IPS-15b (cell line): ENCODE results near the gene LRRC31.

ENCODE experiments used
- H3K27me3 ChIP-seq: one replicate; pipeline ENCODE4 v1.6.1; 2013; ENCODE audit warnings: low read length; ENCODE audit not compliant: control insufficient read depth, insufficient read depth
- H3K36me3 ChIP-seq: one replicate; pipeline ENCODE4 v1.6.1; 2013; ENCODE audit warnings: low read length; ENCODE audit not compliant: control insufficient read depth, insufficient read depth
- H3K4me1 ChIP-seq: one replicate; pipeline ENCODE4 v1.6.1; 2013; ENCODE audit warnings: mild to moderate bottlenecking, low read length; ENCODE audit not compliant: control insufficient read depth, insufficient read depth
- H3K4me3 ChIP-seq: one replicate; pipeline ENCODE4 v1.5.1; 2013; ENCODE audit warnings: low read depth, low read length
- H3K9ac ChIP-seq: one replicate; pipeline ENCODE4 v1.6.1; 2013; ENCODE audit warnings: low read depth, mild to moderate bottlenecking, low read length
- H3K9me3 ChIP-seq: one replicate; pipeline ENCODE4 v1.6.1; 2013; ENCODE audit warnings: mild to moderate bottlenecking, low read length; ENCODE audit not compliant: control insufficient read depth, insufficient read depth

The LRRC31 gene

DNA sequence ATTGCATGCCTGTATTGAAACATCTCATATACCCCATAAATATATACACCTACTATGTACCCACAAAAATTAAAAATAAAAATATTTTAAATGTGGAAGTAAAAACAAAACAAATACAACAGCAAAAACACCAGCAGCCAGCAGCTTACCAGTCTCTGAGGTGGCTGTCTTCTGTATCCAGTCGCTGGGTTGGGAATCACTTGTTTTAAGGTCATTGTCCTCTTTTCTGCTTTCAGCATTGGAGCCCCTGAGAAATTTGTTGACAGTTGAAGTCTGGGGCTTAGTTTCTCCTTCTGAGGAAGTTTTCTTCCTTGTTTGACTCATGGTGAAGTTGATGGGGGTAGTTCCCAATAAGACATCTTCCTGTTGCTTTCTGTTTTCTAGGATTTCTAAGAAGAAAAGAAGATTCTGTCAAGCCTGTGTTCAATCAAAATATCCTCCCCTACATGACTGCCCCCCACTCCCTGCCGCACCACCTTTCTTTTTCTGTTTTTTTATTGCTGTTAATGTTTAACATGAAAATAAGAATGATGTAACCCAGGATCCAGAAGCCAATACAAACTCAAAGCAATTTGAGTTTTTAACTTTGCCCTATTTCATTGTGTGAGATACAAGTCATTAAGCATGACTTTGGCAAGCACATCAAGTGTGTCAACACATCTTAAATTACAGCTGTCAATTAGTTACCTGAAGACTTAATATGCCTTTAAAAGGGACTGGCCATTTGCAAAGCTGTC lies at the start of gene LRRC31:
Gene LRRC31 (minus strand): TSS at position 452 of the 737 bp plus-strand sequence. CDS start 128 bp downstream, at position 324.
- H3K9ac ChIP-seq: no peak within 1 kb of the TSS
- H3K36me3 ChIP-seq: no peaks in the 10 kb centered on the region
- H3K9me3 ChIP-seq: no peaks in the 10 kb centered on the region
- no peaks in the 10 kb centered on the region for H3K27me3 ChIP-seq
- H3K4me3 ChIP-seq: no peak within 1 kb of the TSS
- peaks cover 3% of the 10 kb centered on the region for H3K4me1 ChIP-seq

DNA sequence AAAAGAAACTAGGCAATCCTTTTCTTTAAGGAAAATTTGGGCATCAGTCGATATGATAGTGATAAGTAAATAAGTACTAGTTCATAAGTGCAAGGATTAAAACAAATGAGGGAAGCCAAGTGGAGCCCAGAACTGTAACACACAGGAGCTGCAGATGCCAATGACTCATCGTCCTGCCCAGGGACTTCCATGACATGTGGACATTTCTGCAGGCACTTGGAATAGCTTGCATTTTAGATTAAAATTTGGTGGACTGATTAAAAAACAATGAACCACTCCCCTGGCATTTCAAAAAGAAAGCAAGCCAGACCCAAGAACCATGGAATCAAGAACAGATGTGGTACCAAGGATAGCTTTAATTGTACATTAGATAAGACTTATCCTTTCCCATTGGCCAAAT lies 44.6 kb upstream of the LRRC31 start:
- Histone ChIP-seq H3K4me1 (no peaks in the 10 kb centered on the region), H3K9ac (no peak overlapping the region), H3K9me3 (no peaks in the 10 kb centered on the region), H3K4me3 (no peak overlapping the region), H3K36me3 (no peaks in the 10 kb centered on the region), H3K27me3 (no peaks in the 10 kb centered on the region)

DNA sequence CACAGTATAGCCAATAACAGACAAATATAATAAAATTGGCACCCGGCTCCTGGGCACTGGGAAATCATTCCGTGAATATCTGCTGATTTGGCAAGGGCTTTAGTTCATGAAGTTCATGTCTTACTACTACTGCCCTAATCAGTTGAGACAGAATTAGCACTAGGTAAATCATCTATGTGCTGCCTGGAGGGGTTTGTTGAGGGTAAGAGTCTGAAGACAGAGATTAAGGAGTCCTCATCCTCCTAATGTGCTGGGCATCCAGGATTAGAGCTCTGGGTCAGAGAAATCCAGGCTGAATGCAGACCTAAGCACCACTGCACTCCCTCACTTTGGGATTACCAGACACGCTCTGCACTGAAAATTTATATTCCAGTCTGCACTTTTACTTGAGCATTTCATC lies 43.6 kb upstream of the LRRC31 start:
- Histone ChIP-seq H3K4me3 (no peak overlapping the region), H3K9me3 (no peaks in the 10 kb centered on the region), H3K9ac (no peak overlapping the region), H3K36me3 (no peaks in the 10 kb centered on the region), H3K4me1 (no peaks in the 10 kb centered on the region), H3K27me3 (no peaks in the 10 kb centered on the region)

DNA sequence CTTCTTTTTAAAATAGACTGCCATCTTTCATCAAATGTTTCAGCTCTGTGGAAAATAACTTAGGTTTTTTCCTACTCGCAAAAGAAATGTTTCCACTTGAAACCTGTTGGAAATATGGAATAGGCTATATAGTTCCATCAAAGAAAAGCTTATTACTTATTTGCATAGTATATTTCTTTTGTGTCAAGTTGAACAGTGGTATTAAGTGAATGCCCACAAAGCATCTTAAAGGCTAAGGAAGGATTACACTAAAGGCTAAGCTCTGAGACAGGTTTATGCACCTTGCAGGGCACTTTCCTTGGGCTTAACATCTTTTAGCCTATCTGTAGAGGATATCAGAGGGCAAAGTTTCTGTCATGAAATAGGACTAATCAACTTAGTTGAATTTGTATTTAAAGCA lies 41.5 kb upstream of the LRRC31 start, which contains the start of gene SAMD7:
Gene SAMD7 (plus strand): TSS at position 301 of the 400 bp plus-strand sequence. CDS start 7,927 bp downstream, outside the sequence.
- Histone ChIP-seq H3K36me3 (no peaks in the 10 kb centered on the region), H3K27me3 (no peaks in the 10 kb centered on the region), H3K9me3 (no peaks in the 10 kb centered on the region), H3K4me3 (no peak within 1 kb of the TSS), H3K9ac (no peak within 1 kb of the TSS), H3K4me1 (no peaks in the 10 kb centered on the region)

DNA sequence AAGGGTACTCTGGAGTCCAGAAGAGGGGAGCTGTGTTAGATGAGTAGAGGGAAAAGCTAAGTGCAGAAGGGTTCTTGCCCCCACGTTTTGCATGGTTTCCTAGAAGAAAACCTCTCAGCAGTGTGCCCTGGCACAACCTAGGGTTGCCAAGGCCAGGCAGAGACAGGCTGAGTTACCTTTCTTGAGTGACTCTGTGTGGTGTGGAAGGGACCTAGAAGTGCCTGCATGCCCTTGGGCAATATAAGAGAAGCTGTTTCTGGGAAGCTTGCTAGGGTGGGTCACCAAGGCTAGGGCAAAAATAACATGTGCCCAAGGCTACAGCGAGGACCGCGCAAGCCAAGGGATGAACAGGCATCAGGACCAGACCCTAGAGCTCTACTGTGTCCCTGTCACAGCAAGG lies 38.2 kb upstream of the LRRC31 start:
- no peaks in the 10 kb centered on the region for H3K27me3 ChIP-seq
- H3K4me1 ChIP-seq: no peaks in the 10 kb centered on the region
- no peaks in the 10 kb centered on the region for H3K36me3 ChIP-seq
- no peaks in the 10 kb centered on the region for H3K9me3 ChIP-seq
- no peak overlapping the region for H3K9ac ChIP-seq
- no peak overlapping the region for H3K4me3 ChIP-seq

DNA sequence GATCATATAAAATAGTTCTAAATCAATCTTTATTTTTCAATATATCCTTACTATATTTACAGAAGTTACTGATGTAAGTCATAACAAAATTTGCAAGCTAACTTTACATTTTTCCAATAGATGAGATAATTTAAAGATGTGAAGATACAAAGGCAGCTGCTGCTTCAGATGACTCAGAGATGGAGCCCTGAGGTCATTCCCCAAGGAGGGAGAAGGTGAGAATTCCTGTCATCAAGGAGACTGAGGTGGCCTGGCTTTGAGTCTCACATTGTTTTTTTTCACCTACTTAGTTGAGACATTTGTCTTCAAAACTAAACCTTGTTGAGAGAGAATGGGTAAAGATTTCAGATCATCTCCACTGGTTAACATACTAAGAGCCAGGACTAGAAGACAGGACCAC lies 37.7 kb upstream of the LRRC31 start:
- no peak overlapping the region for H3K9ac ChIP-seq
- H3K27me3 ChIP-seq: no peaks in the 10 kb centered on the region
- H3K4me3 ChIP-seq: no peak overlapping the region
- H3K36me3 ChIP-seq: no peaks in the 10 kb centered on the region
- no peaks in the 10 kb centered on the region for H3K4me1 ChIP-seq
- no peaks in the 10 kb centered on the region for H3K9me3 ChIP-seq

DNA sequence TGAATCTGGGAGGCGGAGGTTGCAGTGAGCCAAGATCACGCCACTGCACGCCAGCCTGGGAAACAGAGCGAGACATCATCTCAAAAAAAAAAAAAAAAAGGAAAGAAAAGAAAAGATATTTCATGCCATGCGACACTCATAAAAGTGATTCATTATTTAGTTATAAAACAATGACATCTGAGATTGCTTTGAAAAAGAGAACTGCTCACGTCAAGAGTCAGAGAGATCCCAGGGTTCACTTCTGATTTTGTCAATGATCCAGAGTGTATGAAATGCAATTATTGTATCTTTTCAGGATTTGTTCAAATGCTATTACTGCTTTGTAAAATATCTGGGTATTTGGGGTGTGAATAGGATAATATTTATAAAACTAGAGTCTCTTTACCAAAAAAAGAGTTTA lies 35.7 kb upstream of the LRRC31 start:
- Histone ChIP-seq H3K4me1 (no peaks in the 10 kb centered on the region), H3K9me3 (no peaks in the 10 kb centered on the region), H3K9ac (no peak overlapping the region), H3K4me3 (no peak overlapping the region), H3K27me3 (no peaks in the 10 kb centered on the region), H3K36me3 (no peaks in the 10 kb centered on the region)

DNA sequence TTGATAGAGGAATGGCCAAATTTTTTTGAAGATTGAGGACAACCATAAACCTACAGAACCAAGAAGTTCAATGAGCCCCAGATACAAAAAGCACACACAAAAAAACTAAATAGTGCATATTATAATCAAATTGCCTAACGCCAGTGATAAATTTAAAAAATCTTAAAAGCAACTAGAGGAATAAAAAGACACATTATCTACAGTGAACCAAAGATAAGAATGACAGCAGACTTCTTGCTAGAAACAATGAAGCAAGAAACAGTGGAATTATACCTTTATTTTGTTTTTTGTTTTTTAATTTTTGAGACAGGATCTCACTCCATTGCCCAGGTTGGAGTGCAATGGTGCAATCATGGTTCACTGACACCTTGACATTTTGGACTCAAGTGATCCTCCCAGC lies 31.7 kb upstream of the LRRC31 start:
- H3K9me3 ChIP-seq: no peaks in the 10 kb centered on the region
- H3K4me1 ChIP-seq: no peaks in the 10 kb centered on the region
- H3K27me3 ChIP-seq: no peaks in the 10 kb centered on the region
- H3K4me3 ChIP-seq: no peak overlapping the region
- H3K9ac ChIP-seq: no peak overlapping the region
- no peaks in the 10 kb centered on the region for H3K36me3 ChIP-seq

DNA sequence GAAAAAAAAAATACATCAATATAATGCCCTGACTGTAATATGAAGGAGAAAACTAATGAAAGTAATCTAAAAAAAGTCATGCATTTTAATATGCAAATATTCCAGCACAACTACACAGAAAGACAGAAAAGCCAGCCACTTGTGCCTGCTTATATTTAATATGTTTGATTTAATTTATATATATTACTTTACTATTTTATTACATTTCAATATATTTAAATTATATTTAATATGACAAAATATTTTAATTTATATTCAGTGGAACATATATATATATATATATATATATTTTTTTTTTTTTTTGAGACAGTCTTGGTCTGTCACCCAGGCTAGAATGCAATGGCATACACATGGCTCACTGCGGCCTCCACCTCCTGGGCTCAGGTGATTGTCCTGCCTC lies 27.5 kb upstream of the LRRC31 start:
- no peaks in the 10 kb centered on the region for H3K36me3 ChIP-seq
- no peak overlapping the region for H3K4me3 ChIP-seq
- no peaks in the 10 kb centered on the region for H3K4me1 ChIP-seq
- no peaks in the 10 kb centered on the region for H3K27me3 ChIP-seq
- H3K9ac ChIP-seq: no peak overlapping the region
- no peaks in the 10 kb centered on the region for H3K9me3 ChIP-seq

DNA sequence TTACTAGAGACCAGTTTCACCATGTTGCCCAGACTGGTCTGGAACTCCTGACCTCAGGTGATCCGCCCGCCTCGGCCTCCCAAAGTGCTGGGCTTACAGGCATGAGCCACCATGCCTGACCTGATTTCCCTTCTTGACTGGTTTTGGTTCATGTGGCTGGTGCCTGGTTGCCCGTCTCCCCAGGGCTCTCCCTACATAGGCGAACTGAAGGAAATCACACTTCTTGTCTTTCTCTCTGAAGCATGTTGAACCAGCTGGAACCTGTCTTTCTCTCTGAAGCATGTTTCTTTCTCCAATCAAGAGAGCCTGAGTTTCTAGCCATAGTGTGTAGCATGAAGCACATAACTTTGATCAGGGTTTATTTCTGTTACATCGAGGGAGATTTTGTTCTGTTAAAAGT lies 25.3 kb upstream of the LRRC31 start:
- Histone ChIP-seq H3K9ac (no peak overlapping the region), H3K4me3 (no peak overlapping the region), H3K4me1 (no peaks in the 10 kb centered on the region), H3K9me3 (no peaks in the 10 kb centered on the region), H3K36me3 (no peaks in the 10 kb centered on the region), H3K27me3 (no peaks in the 10 kb centered on the region)

DNA sequence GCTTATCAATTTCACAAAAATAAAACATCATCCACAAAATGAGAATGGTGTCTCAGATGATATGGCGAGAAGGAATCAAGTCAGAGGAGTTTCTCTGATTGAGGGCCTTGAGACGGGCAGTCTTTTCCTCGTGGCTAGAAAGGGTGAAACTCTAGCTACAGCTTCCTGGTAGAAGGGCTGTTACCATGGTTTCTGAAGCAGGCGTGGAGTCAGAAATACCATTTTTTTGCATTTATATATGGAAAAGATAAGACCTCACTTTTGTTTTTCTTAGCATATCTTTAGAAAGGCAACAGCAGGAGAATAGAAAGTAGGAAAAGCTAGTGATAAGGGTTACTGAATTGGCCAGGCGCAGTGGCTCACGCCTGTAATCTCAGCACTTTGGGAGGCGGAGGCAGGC lies 24.4 kb upstream of the LRRC31 start:
- H3K9me3 ChIP-seq: no peaks in the 10 kb centered on the region
- no peaks in the 10 kb centered on the region for H3K36me3 ChIP-seq
- H3K27me3 ChIP-seq: no peaks in the 10 kb centered on the region
- no peaks in the 10 kb centered on the region for H3K4me1 ChIP-seq
- H3K4me3 ChIP-seq: no peak overlapping the region
- H3K9ac ChIP-seq: no peak overlapping the region

DNA sequence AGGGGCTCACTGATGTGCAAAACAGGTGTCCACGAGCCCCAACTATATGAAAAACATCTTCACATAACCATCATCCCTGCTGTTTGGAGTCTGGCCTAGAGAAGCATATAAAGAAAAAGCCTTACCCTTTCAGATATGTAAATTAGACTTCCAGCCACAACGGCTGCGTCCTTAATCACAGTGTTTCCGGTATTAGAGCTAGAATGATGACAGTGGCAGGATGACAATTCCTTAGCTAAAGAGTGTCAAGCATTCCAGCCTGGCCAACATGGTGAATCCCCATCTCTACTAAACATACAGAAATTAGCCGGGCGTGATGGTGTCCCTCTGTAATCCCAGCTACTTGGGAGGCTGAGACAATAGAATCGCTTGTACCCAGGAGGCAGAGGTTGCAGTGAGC lies 22.2 kb upstream of the LRRC31 start:
- H3K4me3 ChIP-seq: no peak overlapping the region
- no peaks in the 10 kb centered on the region for H3K9me3 ChIP-seq
- no peak overlapping the region for H3K9ac ChIP-seq
- no peaks in the 10 kb centered on the region for H3K36me3 ChIP-seq
- no peaks in the 10 kb centered on the region for H3K27me3 ChIP-seq
- no peaks in the 10 kb centered on the region for H3K4me1 ChIP-seq
